Measurements from ENCODE around the gene ISYNA1.

Gene ISYNA1

DNA sequence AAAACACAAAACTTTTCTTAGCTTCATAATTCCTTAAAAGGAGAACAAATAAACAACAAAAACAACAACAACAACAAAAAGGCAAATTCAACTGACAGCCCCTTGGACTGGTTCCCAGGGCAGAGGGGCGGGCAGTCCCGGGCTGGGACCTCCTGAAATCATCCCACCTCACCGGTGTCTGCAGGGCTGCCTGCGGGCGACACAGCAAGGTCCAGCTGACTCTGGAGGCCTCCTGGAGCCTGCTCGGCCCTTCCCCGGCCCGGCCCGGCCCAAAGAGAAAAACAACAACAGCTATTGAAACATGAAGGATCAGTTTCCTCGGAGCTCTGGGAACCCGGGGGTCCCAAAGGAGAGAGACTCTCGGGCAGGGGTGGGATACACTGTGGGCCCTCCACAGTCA lies 5.0 kb upstream of the ISYNA1 start:
- no peak for DNase-seq

DNA sequence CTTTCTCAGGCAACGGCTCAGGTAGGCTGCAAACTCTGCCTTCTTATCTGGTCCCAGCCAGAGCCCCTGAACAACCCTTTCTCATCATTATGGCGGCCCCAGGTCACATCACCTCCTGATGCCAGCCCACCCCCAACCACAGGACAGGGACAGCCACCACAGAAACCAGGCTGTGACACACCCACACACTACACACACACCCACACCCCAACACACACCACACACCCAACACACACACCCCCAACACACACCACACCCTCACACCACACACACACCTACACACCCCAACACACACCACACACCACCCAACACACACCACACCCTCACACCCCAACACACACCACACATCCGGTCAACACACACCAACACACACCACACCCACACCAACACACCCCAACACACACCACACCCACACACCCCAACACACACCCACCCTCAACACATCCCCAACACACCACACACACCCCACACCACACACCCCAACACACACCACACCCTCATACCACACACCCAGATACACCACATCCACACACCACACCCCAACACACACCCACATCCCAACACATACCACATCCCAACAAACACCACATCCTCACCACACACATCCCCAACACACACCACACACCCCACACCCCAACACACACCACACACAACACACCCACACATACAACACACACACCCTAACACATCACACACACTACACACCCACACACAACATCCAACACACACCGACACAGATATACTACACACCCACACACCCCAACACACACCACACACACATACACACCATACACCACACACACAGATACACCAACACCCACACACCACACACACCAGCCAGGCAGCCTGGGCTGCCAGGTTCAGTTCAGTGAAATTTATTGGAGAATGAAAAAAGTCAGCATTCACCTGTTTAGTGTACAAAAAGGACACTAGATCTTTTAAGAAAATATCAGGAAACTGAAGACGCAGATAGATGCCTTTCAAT lies 4.2 kb upstream of the ISYNA1 start:
- no peak for DNase-seq

DNA sequence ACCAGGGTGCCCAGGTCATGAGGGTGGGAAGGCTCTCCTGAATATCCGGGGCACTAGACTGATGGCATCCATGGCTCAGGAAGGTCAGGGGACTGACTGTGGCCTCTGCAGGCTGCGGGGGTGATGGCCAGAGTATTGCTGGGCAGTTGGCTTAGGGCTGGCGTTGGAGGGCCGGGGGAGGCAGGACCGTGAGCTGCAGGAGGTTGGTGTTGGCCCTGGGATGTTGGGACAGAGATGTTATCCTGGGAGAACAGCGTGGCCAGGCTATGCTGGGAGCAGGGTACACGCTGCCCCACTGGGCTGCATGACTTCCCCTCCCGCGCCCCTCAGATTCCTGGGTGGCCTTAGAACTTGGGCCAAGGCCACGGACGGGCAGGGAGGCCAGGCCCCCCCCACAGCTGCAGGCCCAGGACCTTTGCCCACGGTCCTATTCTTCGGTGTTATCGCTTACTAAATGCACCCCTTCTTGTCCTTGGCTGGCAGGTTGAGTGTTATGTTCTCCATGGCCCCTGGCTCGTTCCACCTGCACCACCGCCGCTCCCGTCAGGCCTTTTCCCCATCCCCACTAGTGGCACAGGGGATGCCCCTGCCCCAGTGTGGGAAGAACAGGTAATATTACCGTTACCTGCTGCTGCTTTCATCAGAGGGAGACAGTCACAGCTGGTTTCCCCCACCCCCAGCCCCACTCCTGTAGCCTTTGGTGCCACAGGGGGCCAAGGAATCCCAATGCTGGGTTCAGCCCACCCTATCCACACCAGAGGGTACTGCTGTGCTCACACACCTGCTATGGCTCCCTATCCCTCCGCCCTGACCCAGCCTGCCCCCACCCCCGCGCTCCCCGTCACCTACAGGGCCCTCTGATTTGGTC lies 3.2 kb upstream of the ISYNA1 start:
- DNase-seq: no peak

DNA sequence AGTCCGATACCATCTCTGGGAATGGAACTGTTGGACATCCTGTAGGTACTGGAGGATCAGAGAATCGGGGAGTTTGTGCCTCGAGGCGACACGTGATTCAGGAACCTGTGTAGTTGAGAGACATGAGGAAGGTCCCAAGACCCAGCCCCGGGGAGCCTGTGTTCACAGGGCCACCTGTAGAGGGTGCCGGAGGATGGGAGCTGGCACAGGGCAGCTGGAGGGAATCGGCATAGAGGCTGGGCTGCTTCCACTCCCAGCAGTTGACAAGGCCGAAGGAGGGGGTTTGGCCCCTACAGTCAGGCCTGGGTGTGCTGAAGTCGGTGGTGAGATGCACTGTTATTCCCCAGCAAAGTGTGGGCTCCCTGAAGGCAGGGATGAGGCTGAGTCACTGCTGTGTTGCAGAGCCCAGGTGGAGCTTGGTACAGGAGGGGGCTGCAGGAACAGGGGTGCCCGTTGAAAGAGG lies 2.5 kb upstream of the ISYNA1 start:
- DNase-seq: no peak

DNA sequence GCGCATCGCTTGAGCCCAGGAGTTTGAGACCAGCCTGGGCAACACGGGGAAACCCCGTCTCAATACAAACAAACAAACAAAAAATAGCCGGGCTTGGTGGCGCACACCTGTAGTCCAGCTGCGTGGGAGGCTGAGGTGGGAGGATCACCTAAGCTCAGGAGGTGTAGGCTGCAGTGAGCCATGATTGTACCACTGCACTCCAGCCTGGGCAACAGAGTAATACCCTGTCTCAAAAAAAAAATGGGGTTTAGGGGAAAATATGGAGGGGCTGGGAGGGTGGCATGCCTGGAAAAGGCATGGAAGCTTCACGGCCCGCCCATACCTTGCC lies 1.9 kb upstream of the ISYNA1 start:
- no peak for DNase-seq

DNA sequence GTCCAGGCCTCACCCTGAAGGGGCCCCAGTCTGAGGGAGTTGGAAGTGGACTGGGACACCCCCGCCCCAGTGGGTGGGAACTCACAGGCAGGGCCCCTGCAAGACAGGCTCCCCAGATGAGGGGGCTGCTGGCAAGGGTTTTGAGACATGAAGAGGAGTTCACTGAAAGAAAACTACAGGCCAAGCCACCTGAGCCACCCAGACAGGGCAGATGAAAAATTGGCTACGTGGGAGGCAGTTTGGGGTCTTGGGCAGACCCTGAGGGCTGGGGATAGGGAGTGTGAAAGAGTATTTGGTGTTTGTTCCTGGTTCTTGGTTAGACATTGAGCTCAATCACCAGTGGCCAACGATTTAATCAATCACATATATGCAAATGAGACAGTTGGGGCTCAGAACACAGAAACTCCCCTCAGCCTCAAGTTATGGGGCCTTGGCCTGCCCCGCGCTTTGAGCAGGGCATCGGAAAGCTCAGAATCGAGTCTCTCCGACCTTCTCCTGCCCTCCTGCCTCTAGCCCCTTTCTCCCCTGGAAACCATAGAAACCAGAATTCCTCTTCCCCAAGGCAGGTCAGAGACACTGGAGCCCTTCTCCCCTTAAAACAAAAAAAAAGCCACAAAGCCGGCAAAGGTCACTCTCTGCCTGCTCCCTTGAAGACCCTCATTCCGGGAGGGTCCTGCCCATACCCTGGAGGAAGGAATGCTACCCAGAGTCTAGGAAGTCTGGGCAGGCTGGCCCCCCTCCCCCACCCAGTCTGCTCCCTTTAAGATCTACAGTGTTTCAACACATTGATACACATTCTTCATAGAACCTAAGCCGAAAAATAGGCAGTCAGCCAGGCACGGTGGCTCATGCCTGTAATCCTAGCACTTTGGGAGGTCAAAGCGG lies 1.3 kb upstream of the ISYNA1 start:
- DNase-seq: no peak

DNA sequence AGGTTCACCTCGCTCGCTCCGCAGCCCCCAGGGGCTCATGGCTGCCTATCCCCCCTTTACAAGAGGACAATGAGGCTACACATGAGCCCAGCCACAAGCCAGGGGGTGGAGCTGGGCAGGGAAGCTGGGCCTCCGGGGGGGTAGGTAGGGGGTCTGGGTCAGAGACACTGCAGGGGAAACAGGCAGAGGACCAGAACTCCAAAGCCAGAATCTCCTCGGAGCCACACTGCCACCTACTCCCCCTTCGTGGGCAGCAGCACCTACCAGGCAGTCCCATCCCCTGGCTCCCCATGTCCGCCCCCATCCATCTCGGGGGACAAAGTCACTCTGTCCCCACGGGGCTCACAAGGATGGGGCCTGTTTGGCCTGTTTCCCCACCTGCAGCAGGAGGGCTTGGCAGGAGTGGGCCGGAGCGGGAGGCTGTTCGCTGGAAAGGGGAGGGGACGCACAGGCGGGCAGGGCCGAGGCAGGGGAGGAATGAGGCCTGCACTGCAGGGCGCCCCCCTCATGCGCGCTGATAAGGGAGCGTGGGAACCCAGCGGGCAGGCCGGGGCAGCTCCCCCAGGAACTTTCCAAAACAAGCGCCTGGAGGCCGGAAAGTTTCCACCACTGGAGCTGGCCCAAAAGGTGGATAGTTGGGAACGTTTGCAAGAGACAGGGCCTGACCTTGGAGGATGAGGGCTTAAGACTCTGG lies 545 bp upstream of the ISYNA1 start:
- no peak for DNase-seq

DNA sequence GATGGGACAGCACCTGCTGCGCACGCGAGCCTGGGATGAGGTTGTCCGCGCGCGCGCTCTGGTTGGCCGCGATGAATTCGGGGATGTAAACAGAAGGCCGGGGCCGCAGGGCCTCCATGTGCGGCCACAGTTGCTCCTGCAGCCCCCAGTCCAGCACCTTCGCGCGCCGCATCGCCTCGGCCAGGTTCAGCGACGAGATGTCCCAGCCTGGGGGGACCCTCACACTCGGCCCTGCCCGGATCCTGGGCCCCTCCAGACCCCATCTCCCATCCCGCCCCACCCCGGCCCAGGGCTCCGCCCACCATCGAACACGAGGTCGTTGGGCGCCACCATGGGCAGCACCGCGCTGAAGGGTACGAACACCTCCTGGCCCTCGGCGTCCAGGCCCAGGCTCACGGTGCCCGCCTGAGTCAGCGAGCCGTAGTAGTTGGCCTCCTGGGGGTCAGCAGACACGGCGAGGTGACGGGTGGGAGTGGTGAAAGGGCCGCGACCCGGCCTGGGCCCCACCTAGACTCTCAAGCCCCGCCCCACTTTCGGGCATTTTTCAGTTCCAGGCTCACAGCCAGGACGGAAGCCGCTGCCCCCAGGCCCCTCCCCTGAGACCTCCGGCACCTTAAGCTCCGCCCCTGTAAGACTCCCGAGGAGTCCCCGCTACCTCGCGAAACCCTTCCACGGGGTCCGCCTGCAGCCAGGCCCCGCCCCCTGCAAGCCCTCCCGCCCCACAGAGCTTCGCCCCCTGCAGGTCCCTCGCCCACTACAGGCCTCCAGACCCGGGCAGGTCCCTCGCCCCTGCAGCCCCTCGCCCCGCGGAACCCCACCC lies 1.1 kb downstream of the ISYNA1 start:
- peak; percentile 19 for DNase-seq

DNA sequence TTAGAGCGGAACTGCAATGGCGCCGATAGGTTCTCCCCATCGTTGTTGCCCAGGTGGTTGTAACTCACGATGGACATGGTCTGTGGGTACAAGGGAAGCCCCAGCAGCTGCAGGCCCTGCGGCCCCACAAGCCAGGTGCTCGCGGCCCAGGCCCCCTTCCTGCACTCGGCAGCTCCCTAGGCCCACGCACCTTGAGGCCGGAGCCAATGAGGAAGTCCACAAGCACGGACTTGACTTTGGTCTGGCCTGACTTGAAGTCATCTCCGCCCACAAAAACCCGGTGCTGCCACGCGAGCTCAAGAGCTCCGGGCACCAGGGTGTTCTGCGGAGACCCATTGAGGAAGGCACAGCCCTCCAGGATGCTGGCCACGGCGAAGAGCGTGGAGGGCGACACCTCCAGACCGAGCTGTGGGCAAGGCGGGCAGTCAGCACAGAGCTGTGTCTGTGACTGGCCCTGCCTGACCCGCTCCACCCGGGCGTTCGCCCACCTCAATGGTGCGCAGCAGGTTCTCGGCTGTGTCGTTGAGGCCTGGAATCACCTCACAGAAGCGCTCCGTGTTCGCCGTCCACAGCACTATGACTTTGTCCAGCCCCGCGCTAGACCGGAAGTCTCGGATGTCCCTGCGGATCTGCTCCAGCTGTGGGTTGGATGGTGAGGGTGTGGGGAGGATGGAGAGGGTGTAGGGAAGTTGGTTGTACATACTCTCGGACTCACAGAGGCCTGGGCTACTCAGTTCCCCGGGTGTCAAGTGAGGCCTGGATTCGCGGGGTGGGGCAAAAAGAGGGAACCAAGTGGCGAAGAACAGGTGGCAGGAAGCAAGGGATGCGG lies 1.9 kb downstream of the ISYNA1 start:
- no peak for DNase-seq

DNA sequence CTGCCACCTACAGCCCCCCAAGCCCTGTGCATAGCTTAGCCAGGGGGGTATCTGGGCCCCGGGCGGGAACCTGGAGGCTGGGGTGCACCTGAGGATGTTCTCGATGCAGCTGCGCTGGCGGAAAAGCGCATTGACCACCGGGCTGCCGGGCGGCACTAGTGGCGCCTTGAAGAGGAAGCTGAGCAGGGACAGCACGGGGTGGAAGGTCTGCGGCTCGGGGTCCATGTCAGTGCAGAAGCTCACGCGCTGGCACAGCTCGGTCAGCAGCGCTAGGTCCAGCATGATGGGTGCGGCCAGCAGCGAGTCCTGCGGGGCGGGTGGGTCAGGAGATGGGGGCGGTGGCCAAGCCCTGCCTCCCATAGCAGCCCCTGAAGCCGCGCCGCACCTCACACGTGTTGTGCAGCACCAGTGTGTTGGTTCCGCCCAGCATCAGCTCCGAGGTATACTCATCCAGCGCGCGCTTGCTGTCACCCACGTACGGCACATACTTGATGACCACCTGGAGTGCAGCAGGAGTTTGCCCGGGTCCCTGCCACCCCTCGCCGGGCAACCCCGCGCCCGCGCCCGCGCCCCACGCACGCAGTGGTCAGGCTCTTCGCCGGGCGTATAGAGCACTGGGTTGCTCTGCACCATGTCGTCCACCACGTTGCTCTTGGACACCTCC lies 2.6 kb downstream of the ISYNA1 start:
- no peak for DNase-seq

DNA sequence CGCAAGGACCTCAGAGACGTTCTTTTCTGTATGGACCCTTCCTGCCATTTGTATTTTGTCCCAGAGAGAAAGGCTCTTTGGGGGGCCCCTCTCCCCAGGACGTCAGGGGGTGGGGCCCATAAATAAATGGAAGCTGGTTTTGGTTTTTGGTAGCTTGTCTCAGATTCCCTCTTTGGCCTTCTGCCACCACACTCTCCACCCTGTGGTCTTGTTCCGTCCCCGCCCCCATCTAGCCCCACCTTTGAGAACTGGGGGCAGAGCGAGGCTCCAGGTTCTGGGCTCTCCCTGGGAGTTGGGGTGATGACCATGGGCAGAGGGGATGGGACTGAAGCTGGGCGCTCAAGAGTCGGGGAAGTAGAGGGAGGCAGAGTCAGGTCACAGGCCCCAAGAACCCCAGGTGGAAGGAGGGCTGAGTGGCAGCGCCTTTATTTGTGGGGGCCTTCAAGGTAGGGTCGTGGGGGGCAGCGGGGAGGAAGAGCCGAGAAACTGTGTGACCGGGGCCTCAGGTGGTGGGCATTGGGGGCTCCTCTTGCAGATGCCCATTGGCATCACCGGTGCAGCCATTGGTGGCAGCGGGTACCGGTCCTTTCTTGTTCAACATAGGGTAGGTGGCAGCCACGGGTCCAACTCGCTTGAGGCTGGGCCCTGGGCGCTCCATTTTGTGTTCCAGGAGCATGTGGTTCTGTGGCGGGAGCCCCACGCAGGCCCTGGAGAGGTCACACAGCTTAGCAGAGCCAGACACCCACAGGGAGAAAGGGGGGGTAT lies 3.3 kb downstream of the ISYNA1 start:
- DNase-seq: no peak

DNA sequence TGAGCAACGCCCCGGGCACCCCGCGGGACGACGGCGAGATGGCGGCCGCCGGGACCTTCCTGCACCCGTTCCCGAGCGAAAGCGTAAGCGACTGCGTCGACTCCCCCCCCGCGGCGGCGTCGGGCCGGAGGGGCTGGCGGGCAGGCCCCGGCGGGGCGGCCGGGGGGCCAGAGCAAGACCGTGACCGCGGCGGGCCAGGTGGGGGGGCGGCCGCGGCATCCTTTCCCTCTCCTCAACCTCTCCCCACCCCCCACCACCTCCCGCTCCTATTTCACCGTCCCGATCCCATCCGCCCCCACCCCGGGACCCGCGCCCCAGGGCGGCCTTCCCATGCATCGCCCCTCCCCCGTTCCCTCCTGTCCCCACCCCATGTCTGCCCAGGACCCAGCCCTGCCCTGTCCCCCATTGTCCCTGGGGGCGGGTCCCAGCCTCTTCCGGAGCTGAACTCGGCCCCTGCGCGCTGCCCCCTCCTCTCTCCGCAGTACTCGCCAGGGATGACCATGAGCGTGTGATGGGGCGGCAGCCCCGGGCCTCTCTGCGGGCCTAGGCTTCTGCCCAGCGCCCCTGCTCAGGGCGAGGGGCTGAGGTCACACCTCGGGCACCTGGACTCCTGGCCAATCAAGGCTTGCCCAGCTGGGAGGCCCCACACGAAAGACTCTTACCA lies 4.1 kb downstream of the ISYNA1 start:
- DNase-seq: no peak

DNA sequence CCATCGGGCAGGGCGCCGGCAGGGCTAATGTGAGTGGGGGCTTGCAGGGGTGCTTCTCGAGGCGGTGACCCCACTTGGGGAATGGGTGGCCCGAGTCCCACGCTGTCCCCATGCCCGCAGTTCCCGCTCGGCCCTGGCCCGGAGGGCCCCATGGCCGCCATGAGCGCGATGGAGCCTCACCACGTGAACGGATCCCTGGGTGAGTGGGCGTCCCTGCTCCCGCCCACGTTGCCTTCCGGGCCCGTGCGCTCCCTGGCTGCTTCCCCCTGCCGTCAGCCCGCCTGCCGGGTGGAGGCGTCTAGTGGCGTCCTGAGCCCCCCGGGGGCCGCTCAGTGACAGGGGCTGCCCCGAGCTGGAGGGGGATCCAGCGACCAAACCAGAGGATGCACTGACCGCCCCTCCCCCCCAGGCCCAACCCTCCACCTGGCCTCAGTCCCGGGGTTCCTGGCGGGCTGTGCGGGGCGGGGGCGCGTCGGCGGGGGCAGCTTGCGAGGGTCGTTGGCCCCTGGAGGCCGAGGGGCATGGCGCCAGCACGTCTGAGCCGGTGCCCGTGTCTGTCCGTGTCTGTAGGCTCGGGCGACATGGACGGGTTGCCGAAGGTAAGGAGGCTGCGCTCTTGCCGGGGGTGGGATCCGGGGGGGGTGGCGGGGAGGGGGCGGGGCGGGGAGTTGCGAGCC lies 4.8 kb downstream of the ISYNA1 start:
- DNase-seq: no peak

DNA sequence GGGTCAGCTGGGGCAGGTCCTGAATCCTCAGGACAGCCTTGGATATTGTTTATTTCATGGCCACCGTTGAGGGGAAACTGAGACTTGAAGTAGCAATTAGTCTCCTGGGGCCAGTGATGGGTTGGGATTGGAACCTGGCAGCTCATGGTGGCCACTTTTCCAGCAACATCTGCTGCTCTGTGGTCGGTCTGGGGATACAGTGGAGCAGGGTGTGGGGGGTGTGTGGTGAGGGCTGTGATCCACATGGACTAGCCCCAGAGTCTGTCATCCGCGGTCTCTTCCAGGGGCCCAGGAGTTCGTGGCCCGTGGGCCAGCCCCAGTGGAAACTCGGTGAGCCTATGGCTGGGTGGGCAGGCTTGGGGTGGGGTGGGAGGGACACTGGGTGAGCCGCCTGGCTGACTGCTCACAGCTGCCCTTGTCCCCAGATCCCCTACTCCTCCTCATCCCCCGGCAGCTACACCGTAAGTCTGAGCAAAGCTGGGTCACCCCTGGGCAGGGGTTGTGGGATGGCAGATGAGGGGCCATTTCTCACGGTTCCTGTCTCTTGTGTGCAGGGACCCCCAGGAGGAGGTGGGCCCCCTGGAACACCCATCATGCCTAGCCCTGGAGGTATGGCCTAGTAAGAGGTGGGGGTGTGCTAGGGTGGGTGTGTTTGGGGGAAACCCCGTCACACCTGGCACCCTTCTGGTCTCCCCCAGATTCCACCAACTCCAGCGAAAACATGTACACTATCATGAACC lies 5.5 kb downstream of the ISYNA1 start:
- no peak for DNase-seq

DNA sequence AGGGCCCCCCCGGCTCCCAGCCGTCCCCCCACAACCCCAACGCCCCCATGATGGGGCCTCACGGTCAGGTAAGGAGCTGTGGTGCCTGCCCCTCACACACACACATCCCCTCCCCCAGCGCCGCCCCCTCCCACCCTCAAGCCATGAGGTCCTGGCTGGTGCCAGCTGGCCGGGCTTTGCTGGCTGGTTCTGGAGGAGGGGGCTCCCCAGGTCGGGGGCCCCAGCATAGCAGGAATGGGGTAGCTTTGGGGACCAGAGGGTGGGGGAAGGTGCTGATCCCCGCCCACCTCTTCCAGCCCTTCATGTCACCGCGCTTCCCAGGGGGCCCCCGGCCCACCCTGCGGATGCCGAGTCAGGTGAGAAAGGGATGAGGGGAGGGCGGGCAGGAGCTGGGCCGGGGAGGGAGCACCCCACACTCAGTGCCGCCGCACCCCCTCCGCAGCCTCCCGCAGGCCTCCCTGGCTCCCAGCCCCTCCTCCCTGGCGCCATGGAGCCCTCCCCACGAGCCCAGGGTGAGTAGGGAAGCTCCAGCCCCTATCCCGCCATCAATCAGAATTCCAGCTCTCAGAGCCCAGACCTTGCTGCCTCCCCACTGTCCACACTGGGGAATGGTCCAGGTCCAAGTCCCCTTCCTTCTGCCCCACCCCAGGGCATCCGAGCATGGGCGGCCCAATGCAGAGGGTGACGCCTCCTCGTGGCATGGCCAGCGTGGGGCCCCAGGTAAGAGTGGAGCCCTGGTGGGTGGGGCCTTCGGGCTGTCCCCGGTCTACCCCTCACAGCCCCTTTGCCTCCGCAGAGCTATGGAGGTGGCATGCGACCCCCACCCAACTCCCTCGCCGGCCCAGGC lies 6.4 kb downstream of the ISYNA1 start:
- DNase-seq: no peak

Measured in midbrain (tissue), 1 donor.